GM21367 (cell line): ENCODE measurements around the gene HYI.
A peak's percentile ranks its signal among the peaks of the same experiment; 100 is the strongest.
"Not testable (repeated sequence)": the region's sequence is repeated elsewhere in the genome, so short reads cannot be mapped to it uniquely, and the experiment has no call there.

Experiments used
- ATAC-seq: cut with Tn5 transposase; IDR thresholded peaks from one replicate; pipeline ENCODE4 v1.9.1; 2021; ENCODE audit not compliant: unreplicated experiment

Gene HYI

DNA sequence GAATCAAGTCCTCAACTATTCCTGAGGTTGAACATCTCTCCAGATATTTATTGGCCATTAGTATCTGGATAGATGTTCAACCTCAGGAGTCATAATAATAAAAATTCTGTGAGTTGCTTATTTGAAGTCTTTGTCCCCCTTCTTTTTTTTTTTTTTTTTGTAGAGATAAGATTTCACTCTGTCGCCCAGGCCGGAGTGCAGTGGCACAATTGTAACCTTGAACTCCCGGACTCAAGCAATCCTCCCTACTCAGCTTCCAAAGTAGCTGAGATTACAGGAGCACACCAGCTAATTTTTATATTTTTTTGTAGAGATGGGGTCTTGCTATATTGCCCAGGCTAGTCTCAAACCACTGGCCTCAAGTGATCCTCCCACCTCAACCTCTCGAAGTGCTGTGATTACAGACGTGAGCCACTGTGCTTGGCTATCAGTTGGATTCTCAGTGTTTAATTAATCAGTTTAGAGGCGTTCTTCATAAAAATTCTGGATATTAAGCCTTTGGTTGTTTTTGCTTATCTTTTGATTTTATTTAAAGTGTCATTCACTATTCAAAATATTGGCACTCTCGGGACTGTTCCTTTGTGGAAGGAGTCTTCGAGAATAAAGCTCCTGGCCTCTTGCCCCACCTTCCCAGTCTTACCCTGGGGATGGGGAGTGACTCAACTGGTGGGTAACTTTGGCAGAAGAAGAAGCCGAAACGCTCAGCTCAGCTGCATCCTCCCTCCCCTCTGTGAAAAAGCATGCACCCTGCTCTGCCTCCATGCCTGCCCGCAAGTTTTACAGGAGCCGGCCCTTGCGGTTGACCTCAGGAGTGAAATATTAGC is 11.2 kb upstream of the HYI start:
- no peak for ATAC-seq

DNA sequence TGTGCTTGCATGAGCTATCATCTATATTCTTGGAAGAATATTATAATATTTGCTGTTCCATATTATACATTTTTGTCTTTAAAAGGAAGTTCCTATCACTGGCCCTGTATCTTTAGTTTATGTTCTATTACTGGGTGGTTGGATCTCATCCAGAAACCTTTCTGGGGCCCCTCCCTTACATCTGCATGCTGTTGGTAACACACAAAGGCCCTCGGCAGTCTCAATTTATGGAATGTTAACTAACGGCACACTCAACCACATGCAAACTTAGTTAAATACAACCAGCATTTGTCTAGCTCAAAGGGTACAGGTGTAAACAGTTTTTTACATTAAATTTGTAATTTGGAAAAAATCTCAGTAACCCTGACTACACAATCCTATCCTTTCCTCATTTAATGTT is 9.7 kb upstream of the HYI start:
- no peak for ATAC-seq

DNA sequence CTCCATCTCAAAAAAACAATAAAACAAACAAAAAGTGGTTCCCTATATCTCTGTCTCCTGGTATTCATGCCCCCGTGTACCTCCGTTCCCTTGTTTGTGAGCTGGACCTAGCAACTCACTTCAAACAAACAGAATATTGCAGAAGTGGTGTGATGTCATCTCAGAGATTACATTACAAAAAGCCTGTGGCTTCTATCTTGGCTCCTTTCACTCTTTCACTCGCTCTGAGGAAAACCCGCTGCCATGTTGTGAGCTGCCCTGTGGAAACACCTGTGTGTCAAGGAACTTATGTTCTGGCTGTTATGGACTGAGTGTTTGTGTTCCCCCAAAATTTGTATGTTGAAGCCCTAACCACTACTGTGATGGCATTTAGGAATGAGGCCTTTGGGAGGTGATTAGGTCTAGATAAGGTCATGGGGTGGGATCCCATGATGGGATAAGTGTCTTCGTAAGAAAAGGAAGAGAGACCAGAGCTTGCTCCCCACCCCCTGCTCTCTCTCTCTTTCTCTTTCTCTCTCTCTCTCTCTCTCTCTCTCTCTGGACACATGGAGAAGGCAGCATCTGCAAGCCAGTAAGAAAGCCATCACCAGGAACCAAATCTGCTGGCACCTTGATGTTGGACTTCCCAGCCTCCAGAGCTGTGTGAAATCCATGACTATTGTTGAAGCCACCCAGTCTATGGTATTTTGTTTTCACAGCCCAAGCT is 7.4 kb upstream of the HYI start:
- ATAC-seq = no peak

DNA sequence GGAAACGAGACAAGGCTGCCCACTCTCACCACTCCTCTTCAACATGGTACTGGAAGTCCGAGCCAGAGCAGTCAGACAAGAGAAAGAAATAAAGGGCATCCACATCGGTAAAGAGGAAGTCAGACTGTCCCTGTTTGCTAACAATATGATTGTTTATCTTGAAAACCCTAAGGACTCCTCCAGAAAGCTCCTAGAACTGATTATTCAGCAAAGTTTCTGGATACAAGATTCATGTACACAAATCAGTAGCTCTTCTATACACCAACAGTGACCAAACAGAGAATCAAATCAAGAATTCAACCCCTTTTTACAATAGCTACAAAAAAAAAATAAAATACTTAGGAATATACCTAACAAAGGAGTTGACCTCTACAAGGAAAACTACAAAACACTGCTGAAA is 4.6 kb upstream of the HYI start:
- not testable (repeated sequence) for ATAC-seq

DNA sequence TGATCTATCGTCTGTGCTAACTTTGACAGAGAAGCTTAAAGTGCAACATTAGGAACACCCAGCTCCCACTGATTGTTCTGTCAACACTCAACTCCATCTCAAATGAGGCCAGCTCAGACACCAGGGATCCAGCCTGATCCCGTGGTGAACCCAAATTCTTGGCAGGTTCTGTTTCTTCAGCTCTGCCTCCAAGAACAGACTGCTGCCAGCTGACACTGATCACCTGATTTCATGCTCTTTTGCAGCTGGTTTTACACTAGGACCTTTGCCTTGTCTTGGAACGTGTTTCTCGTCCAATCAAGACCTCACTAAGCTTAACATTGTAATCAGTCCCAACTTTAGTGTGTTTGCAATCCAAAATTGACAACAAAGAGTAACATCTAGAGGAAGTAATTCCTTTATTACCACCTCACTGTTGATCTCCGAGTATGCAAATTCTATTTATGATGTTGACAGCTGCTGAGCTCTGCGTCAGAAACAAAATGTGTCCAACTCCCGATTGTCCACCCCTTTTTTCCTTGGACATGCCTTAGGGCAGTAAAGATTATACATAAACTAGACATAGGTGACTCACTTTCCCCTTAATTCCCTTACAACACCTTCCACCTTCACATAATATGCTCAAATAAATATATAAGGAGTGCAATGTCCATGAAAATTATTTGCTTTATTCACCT is 1.6 kb upstream of the HYI start:
- ATAC-seq = no peak

DNA sequence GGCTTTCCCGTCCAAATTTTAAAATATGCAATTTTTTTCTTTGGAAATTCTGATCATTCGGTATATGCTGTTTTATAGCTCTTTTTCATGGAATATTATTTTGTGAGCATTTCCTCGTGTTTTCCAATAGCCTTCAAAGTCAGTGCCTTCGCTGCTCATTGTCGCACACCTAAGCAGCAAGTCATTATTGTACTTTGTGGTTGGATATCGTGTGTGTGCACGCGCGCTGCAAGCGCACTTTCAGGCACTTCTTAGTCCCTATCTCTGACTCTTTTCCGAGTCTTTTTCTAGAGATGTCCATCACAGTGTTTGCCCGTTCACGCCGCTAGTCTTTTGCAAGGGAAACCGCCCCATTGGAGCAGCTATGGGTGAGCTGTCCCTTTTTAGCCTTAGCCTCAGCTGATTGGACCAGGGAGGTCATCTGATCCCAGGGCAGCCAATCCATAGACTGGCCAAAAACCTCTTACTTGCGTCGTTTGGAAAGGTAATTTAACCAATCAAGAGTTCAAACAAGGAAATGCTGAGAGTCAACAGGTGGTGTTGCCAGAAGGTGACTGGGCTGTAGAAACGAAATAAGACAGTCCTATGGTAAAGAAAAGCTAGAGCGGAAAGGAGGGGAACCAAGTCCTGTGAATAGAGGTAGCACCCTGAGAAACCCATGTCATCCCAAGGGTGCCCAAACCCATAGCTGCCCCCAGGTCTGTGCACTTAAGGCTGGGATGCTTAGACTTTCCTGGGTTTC is 710 bp upstream of the HYI start:
- peak; percentile 68 for ATAC-seq

DNA sequence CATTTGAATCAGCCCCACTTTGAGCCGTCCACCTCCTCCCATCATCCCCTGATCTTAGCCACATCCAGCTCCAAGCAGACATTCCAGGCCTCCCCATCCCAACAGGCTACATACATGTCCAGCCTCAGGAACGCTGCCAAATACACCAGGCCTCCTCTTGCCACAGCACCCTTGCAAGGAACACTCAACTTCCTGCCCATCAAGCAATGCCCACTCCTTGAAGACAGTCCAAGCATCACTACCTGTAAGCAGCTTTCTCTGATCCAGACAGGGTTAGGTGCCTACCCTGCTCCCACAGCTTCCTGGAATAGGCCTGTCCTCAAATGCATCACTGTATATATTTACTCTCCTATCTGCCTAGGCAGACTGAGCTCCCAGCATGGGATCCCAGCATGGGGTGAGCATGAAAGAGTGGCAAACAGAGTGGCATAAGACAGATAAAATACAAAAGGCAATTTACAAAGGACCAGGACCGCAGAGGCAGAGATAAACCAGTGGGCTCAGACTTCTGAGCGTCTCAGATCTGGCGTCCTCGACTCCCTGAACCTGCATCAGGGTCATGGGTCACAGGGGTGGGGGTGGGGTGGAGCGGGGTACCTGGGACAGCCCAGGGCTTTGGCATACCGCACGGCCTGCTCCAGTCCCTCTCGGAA is 816 bp downstream of the HYI start:
- no peak for ATAC-seq

DNA sequence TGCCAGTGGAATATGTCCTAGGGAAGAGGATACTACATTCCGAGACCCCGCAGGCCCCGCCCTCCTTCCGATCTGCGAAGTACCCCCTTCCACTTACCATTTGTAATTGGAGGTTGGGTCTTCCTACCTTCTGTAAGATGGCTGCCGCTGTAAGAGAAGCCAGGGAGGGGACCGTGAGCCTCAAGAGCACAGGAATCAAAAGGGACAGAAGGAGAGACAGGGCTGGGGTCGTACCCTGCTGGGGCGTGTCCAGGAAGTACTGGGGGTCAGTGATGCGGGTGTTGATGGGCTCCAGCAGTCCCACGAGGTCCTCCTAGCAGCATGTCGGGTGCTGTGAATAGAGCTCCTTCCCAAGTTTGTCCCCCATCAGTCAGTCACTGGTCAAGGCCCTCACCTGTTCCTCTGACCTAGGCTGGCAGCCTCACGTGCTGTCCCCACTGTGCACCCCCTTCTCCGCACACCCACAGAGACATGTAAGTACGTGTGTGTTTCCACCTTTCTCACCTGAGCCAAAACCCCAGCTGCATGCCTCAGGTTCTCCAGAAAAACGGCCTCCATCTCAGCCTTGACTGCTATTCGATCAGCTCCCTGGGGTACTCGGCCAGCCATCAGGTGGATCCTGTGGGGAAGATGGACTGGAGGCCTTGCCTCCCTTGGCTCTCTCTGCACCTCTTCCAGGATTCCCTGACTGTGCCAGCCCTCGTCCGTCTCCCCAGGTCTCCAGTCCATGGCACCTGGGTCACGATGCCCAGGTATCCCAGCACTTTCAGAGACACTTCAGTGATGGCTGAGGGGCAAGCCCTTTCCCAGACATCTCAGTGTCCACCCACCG is 1.8 kb downstream of the HYI start:
- no peak for ATAC-seq

DNA sequence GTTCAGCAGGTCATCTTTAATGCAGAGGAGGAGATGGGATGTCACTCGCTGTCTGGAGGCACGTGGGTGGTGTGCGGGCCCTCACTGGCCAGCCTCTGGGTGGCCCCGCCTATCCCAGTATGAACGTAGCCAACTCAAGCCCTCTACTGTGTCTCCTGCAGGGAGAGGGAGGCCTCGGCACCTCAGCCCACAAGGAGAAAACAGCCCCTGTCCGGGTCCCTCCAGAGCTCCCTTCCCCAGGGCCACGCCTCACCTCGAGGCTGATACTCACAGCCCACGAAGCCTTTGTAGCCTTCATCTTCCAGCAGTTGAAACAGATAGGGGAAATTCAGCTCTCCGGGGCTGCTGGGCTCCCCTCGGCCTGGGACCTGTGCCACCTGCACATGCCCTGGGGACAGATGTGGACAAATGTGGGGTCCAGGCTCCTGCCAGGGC is 2.6 kb downstream of the HYI start:
- no peak for ATAC-seq

DNA sequence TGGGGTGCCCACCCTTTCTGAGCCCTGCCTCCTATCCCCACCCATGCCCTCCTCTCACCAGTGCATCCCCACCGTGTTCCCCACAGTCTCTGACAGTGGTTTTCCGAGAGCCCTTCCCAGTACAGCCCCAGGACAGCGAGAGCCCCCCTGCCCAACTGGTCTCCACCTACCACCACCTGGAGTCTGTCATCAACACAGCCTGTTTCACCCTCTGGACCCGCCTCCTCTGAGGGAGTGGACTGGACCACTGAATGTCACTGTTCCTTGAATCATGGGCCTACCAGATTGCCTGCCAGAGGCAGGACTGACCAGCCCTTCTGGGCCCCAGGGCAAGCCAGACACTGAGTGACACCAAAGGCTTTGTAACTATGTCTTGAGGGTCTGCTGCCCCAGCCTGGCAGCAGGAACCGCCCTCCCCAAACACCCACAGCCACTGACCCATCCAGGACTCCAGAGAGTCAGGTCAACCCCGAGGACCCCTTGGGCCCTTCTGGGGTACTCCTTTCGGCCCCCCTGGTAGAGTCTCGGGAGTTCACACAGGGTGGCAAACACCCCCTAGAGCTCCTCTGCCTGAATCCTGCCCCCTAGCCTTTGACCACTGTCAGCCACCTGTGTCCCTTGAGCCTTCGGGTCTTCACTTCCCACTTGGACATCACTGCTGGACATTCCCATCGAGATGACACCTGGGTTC is 3.3 kb downstream of the HYI start:
- no peak for ATAC-seq

DNA sequence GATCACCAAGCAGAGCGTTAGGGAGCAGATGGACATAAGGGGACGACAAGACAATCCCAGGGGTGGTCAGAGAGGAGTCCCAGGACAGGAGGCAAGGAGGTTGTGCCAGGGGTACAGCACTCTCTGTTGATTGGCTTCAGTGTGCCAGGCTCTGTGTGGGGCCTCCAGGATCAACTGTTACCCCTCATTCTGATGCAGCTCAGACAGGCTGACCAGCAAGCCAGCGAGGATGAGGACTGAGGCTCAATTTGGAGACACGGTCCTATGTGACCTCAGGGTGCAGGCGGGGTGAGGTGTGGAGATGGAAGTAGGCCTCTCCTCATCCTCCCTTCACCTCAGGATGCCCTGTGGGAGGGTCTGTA is 4.0 kb downstream of the HYI start:
- no peak for ATAC-seq

DNA sequence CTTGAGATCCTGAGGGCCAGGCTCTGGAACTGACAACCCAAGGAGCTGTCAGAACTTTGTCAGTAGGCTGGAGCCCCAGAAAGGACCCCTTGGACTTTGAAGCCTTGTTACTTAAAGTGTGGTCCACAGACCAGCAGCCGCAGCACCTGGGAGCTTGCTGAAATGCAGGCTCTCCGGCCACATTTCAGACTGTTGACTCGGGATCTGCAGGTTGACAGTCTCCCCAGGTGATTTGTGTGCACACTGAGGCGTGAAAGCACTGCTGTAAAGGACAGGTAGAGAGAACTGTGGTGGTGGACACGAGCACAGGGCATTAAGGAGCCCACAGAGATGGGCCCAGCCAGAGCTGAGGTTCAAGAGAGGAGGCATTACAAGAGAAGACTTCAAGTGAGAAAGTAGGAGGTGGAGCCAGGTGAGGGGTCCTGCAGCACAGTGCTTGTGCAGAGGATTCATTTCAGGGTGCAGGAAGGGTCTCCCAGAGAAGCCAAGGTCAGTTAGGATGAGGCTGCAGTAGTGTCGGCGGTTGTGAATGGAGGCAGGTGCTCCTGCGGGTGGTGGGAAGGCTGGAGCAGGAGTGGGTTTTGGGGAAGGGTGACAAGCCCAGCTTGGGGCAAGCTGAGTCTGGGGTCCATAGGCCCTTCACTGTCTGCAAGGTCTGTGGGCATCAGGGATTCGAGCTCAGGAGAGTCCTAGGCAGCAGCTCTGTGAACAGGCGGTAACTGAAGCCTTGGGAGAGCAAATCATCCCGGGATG is 4.6 kb downstream of the HYI start:
- no peak for ATAC-seq

DNA sequence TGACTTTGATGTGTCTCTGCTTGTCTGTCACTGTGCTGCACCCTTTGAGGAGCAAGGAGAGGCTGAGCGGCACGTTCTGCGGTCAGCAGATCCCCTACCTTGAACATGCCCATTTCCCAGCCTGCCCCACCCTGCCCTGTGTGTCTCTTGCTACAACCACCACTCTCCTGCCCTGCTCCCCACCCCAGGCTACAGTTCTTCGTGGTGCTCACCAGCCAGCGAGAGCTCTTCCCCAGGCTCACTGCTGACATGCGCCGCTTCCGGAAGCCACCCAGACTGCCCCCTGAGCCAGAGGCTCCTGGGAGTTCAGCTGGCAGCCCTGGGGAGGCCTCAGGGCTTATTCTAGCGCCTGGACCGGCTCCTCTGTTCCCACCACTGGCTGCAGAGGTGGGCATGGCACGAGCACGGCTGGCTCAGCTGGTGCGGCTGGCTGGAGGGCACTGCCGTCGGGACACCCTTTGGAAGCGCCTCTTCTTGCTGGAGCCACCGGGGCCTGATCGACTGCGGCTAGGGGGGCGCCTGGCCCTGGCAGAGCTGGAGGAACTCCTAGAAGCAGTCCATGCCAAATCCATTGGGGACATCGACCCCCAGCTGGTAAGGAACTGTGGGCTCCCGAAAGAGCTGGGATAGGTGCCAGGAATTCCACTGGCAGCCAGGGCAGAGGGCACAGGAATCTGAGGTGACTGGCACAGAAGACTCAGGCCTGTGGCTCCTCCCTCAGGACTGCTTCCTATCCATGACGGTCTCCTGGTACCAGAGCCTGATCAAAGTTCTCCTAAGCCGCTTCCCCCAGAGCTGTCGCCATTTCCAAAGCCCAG is 5.6 kb downstream of the HYI start:
- ATAC-seq = no peak

DNA sequence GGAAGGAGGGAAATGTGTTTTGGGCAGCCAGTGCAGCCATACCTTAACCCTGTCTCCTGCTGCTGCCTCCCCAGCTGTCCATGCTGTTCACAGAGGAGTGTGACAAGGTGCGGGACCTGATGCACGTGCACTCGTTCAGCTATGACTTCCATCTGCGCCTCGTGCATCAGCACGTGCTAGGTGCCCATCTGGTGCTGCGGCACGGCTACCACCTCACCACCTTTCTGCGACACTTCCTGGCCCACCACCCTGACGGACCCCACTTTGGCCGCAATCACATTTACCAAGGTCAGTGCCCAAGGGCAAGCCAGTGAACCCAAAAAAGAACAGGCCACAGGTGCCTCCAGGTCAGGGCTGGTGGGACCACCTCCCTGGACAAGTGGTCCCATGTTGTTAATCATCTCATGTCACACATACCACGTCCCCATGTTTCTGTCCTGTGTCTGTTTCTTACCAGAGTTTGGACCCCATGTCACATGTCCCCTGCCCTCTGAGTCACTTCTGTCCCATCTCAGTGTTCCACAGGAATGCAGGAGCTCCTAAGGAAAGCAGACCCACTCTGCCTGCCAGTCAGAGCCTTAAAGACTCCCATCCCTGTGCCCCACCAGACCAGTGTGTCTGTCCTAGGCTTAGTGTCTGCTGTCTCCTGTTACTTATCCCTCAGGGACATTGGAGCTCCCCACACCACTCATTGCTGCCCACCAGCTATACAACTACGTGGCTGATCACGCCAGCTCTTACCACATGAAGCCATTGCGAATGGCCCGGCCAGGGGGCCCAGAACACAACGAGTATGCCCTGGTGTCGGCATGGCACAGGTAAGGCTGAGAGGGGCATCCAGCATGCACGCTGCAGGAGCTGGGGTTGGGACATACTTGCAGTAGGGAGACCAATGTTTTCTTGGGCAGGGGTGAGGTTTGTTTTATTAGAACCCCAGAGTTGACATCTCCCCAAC is 6.6 kb downstream of the HYI start:
- no peak for ATAC-seq

DNA sequence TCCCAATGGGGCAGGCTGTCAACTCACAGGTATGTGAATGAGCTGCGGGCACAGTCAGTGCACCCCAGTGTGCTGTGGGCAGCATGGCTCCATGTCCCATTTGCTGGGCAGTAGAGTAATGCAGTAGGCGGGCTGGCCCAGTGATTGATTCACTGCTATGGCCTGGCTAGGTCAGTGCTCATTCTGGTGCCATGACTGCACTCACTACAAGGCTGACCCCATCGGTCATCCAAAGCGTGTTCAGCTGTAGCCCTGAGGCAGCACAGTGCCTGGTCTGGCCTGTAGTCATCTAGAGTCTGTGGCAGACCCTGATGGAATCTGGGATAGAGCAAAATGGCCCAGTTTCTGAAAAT is 7.4 kb downstream of the HYI start:
- ATAC-seq = no peak

DNA sequence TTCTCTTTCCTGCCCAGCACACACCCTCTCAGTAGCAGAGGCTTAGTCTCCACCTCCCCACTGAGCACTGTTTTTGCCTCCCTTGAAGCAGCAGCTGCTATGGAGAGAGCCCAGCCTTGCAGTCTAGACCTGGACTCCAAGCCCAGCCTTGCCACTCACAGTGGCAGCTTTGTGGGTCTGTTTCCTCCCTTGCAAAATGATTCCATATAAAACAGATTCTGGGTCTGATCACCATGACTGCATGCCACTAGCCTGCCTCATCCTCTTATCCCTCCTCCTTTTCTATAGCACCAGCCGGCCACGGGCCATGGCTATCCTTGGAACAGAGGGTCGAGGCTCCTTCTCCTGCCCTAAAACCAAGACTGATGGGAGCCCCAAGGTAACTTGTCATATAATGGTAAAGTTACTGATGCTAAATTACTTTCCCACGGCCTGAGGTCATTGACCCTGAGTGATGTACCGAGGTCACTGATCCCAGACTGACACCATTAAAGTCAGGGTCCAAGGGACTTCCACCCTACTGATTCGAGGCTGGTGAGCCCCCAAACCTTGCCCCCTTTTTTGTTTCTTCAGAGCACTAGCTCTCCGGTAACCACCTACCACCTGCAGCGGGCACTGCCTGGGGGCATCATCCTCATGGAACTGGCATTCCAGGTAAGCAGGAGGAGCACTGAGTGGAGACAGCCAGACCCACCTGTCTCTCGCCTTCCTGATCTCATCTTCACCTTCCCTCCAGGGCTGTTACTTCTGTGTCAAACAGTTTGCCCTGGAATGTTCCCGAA is 7.9 kb downstream of the HYI start:
- ATAC-seq = no peak
